K562 (cell line): ENCODE data around the gene MLYCD. TPM values are rescaled to one million over a fixed set of nuclear protein-coding genes. Genes with fewer than 3 reads are reported as not detected.

Experiments
- CUX1 ChIP-seq: fragments of 200-800 bp; sonication (Bioruptor generic); IDR thresholded peaks from 2 replicates; pipeline ENCODE4 v1.6.1; 2016; ENCODE audit warnings: missing genetic modification characterization, missing compliant biosample characterization
- E2F4 ChIP-seq: sonication (generic); formaldehyde crosslinking; IDR thresholded peaks from 2 replicates; pipeline ENCODE4 v1.8.0; 2022; ENCODE audit warnings: mild to moderate bottlenecking, low read depth, missing genetic modification reagents
- GATA2 ChIP-seq: sonication (generic); formaldehyde crosslinking; IDR thresholded peaks from 2 replicates; pipeline ENCODE4 v1.4.0; 2020; ENCODE audit warnings: mild to moderate bottlenecking, missing genetic modification reagents
- KAT8 ChIP-seq: fragments of 450-650 bp; IDR thresholded peaks from 2 replicates; pipeline ENCODE4 v1.6.1; 2016; ENCODE audit warnings: low read depth, mild to moderate bottlenecking
- MTA1 ChIP-seq: fragments of 450-650 bp; IDR thresholded peaks from 2 replicates; pipeline ENCODE4 v1.6.1; 2017; ENCODE audit warnings: borderline replicate concordance
- PHTF2 ChIP-seq: fragments of 250-450 bp; sonication (Bioruptor Pico); IDR thresholded peaks from 2 replicates; pipeline ENCODE4 v1.5.0; 2021; ENCODE audit warnings: mild to moderate bottlenecking
- RBM17 ChIP-seq: fragments of 200-400 bp; formaldehyde crosslinking; IDR thresholded peaks from 2 replicates; pipeline ENCODE4 v1.6.1; 2017; ENCODE audit warnings: low read depth, mild to moderate bottlenecking, low read length, borderline replicate concordance
- RNF2 ChIP-seq: sonication (generic); IDR thresholded peaks from 2 replicates; pipeline ENCODE4 v1.6.1; 2016
- ZNF124 ChIP-seq: sonication (generic); formaldehyde crosslinking; IDR thresholded peaks from 2 replicates; pipeline ENCODE4 v1.8.1; 2022; ENCODE audit warnings: missing genetic modification reagents
- polyA plus RNA-seq, 8 experiments: library from polyadenylated mRNA; depleted of rRNA in 4 of 8; stranded (reverse) in 5 of 8; unstranded in 3 of 8; fragments of >200 nt; fragmentation: Nextera tagmentation in 2 of 8; fragmentation: Illumina TruSeq in 1 of 8; extraction: Ambion mirVana in 2 of 8; extraction: Trizol in 1 of 8; gene quantifications; 2 replicates each; pipeline versions ENCODE4 v1.2.1 to v1.2.3, GENCODE V29; 2011 to 2014; ENCODE audit warnings: inconsistent platforms in 1 of 8, missing spikeins in 1 of 8
- total RNA-seq, 7 experiments: library from RNA; depleted of rRNA in 6 of 7; stranded (reverse); fragments of >200 nt in 6 of 7; fragmentation: Illumina TruSeq in 2 of 7; extraction: Trizol in 2 of 7; gene quantifications; 2 replicates each; pipeline versions ENCODE4 v1.2.1 to v1.2.3, GENCODE V29; 2011 to 2021; ENCODE audit warnings: low replicate concordance in 1 of 7

The MLYCD gene
- total and polyA plus RNA-seq, 9 of the 15 experiments (the other 6 are each of a cell fraction or from before 2014, with no cell fraction given) = 0.15 to 2.0 (median 1.0) TPM

GRCh38 chr16:83973077-83973476 lies 74.2 kb downstream of the MLYCD start (continued):
- TF ChIP-seq CUX1 (CRISPR knock-in tag) (no peak), KAT8 (no peak), RBM17 (no peak), RNF2 (no peak), ZNF124 (CRISPR knock-in tag) (no peak), E2F4 (CRISPR knock-in tag) (no peak), GATA2 (CRISPR knock-in tag) (no peak), PHTF2 (CRISPR knock-in tag) (no peak), MTA1 (no peak)
- TF ChIP-seq, all 486 proteins: peak for 0
